Stimulated activated CD8-positive, alpha-beta memory T cell treated with anti-CD3 and anti-CD28 coated beads, Interleukin-12 subunit alpha, Interleukin-12 subunit beta, amount 100 ng/mL, for 4 hours (primary cell): ENCODE data around the gene PPP1R7.

Experiments
- DNase-seq: peaks from one replicate; pipeline ENCODE4 v3.0.0-alpha.2; 2020; ENCODE audit warnings: low read depth

Gene PPP1R7

GRCh38 chr2:241232736-241233575 is 82.7 kb downstream of the PPP1R7 start:
- no peak for DNase-seq
